H1 (cell line): ENCODE measurements around the gene LIN54. TPM values are rescaled to one million over a fixed set of nuclear protein-coding genes. Genes with fewer than 3 reads are reported as not detected.

Experiments
- CTCF ChIA-PET: fragments of 300-600 bp; sonication (Branson Sonifier 250); formaldehyde crosslinking; loops from one replicate; lab custom pipeline; 2021; ENCODE audit not compliant: partially characterized antibody; lab: Charles Lee
- POLR2A ChIA-PET: fragments of 300-600 bp; sonication (Branson Sonifier 250); formaldehyde crosslinking; loops from one replicate; lab custom pipeline; 2021; ENCODE audit warnings: inconsistent platforms; ENCODE audit not compliant: partially characterized antibody; lab: Charles Lee
- DNase-seq, 2 experiments: peaks; one replicate each; pipeline versions ENCODE4 v3.0.0 to v3.0.0-alpha.2; 2010 to 2022; ENCODE audit warnings: low spot score in 2 of 2, low read depth in 1 of 2, mixed read lengths in 1 of 2
- FAIRE-seq: peaks from 2 replicates; lab custom pipeline; 2011; peaks lifted over from hg19 to GRCh38; lab: Jason Lieb, UNC
- H2AFZ ChIP-seq: 2 replicates; pipeline ENCODE4 v1.8.1; 2012; ENCODE audit warnings: low read length, inconsistent platforms
- H2AK5ac ChIP-seq: 2 replicates; pipeline ENCODE4 v1.6.1; 2013; ENCODE audit warnings: low read depth, low read length
- H2BK120ac ChIP-seq: replicated peaks from 2 replicates; pipeline ENCODE3; 2013; ENCODE audit warnings: low read depth, low read length, inconsistent platforms
- H2BK12ac ChIP-seq: 2 replicates; pipeline ENCODE4 v1.6.1; 2013; ENCODE audit warnings: low read depth, low read length
- H2BK15ac ChIP-seq: 2 replicates; pipeline ENCODE4 v1.6.1; 2013; ENCODE audit warnings: low read length
- H2BK20ac ChIP-seq: 2 replicates; pipeline ENCODE4 v1.6.1; 2013; ENCODE audit warnings: low read length
- H2BK5ac ChIP-seq: 2 replicates; pipeline ENCODE4 v1.6.1; 2013; ENCODE audit warnings: low read depth, low read length
- H3K14ac ChIP-seq: 2 replicates; pipeline ENCODE4 v1.6.1; 2013; ENCODE audit warnings: inconsistent platforms; ENCODE audit not compliant: insufficient read length
- H3K18ac ChIP-seq: 2 replicates; pipeline ENCODE4 v1.6.1; 2013; ENCODE audit warnings: low read length; ENCODE audit errors: extremely low read depth
- H3K23ac ChIP-seq: 2 replicates; pipeline ENCODE4 v1.6.1; 2013; ENCODE audit warnings: inconsistent platforms; ENCODE audit not compliant: insufficient read length
- H3K23me2 ChIP-seq: 2 replicates; pipeline ENCODE4 v1.6.1; 2013; ENCODE audit warnings: low read depth, low read length
- H3K27ac ChIP-seq: 2 replicates; pipeline ENCODE4 v1.6.1; 2011; ENCODE audit warnings: low read depth, low read length, inconsistent platforms
- H3K27me3 ChIP-seq, 4 experiments: replicated peaks in 1 of 4; 1 replicate in 1 of 4; 2 replicates in 3 of 4; pipeline versions ENCODE4 v1.6.1 to v1.8.1; 2011 to 2013; ENCODE audit warnings: low read length in 3 of 4, mild to moderate bottlenecking in 3 of 4, inconsistent platforms in 2 of 4, mixed read lengths in 2 of 4, moderate library complexity in 1 of 4; ENCODE audit not compliant: control insufficient read depth in 3 of 4, insufficient read depth in 3 of 4; ENCODE audit errors: extremely low read depth in 1 of 4
- H3K36me3 ChIP-seq, 4 experiments: 2 replicates each; pipeline versions ENCODE4 v1.6.1 to v1.8.1; 2011 to 2013; ENCODE audit warnings: mild to moderate bottlenecking in 4 of 4, low read length in 3 of 4, moderate library complexity in 2 of 4, control low read depth in 1 of 4, inconsistent platforms in 1 of 4; ENCODE audit not compliant: insufficient read depth in 4 of 4, control insufficient read depth in 2 of 4
- H3K4ac ChIP-seq: replicated peaks from 2 replicates; pipeline ENCODE3; 2013; ENCODE audit warnings: low read length, low read depth, mixed read lengths, inconsistent platforms; ENCODE audit not compliant: insufficient read length
- H3K4me1 ChIP-seq, 4 experiments: replicated peaks in 1 of 4; 1 replicate in 1 of 4; 2 replicates in 3 of 4; pipeline versions ENCODE4 v1.6.1 to v1.8.1; 2011 to 2013; ENCODE audit warnings: low read length in 3 of 4, inconsistent platforms in 2 of 4, mixed read lengths in 1 of 4; ENCODE audit not compliant: insufficient read depth in 4 of 4, control insufficient read depth in 3 of 4
- H3K4me2 ChIP-seq, 2 experiments: 2 replicates each; pipeline versions ENCODE4 v1.6.1 to v1.8.1; 2011 to 2013; ENCODE audit warnings: low read depth in 2 of 2, low read length in 2 of 2, control low read depth in 1 of 2, inconsistent platforms in 1 of 2, mild to moderate bottlenecking in 1 of 2; ENCODE audit not compliant: insufficient read depth in 1 of 2
- H3K4me3 ChIP-seq, 4 experiments: fragments of 200-600, 300-600 bp in 1 of 4; sonication (generic), shearing (Covaris generic), sonication (Bioruptor Twin) in 1 of 4; 2 replicates each; pipeline versions ENCODE4 v1.5.1 to v1.8.1; 2011 to 2016; ENCODE audit warnings: low read length in 4 of 4, low read depth in 3 of 4, control low read depth in 2 of 4, inconsistent platforms in 2 of 4, mild to moderate bottlenecking in 2 of 4, mixed read lengths in 1 of 4, moderate library complexity in 1 of 4; ENCODE audit not compliant: insufficient read depth in 2 of 4; ENCODE audit errors: extremely low read depth in 1 of 4
- H3K56ac ChIP-seq: replicated peaks from 2 replicates; pipeline ENCODE3; 2013; ENCODE audit warnings: low read depth, mild to moderate bottlenecking, mixed read lengths, low read length, inconsistent platforms; ENCODE audit not compliant: insufficient read length
- H3K79me1 ChIP-seq: 2 replicates; pipeline ENCODE4 v1.6.1; 2013; ENCODE audit warnings: low read depth, low read length, control low read depth
- H3K79me2 ChIP-seq, 2 experiments: 2 replicates each; pipeline versions ENCODE4 v1.6.1 to v1.8.1; 2012 to 2013; ENCODE audit warnings: low read length in 2 of 2, mild to moderate bottlenecking in 2 of 2, inconsistent platforms in 1 of 2; ENCODE audit not compliant: insufficient read depth in 2 of 2, control insufficient read depth in 1 of 2
- H3K9ac ChIP-seq, 4 experiments: replicated peaks in 1 of 4; 1 replicate in 1 of 4; 2 replicates in 3 of 4; pipeline versions ENCODE4 v1.6.1 to v1.8.1; 2011 to 2013; ENCODE audit warnings: low read depth in 3 of 4, low read length in 3 of 4, control low read depth in 2 of 4, mild to moderate bottlenecking in 2 of 4, moderate library complexity in 2 of 4, inconsistent platforms in 1 of 4; ENCODE audit errors: extremely low read depth in 1 of 4
- H3K9me3 ChIP-seq, 2 experiments: 2 replicates each; pipeline versions ENCODE4 v1.6.1 to v1.8.1; 2012 to 2013; ENCODE audit warnings: mild to moderate bottlenecking in 2 of 2, moderate library complexity in 2 of 2, control low read depth in 1 of 2, inconsistent platforms in 1 of 2, low read depth in 1 of 2, low read length in 1 of 2, mixed read lengths in 1 of 2; ENCODE audit not compliant: insufficient read depth in 2 of 2
- H4K20me1 ChIP-seq, 2 experiments: replicated peaks in 1 of 2; 2 replicates each; pipeline versions ENCODE3 to v1.8.1; 2011 to 2013; ENCODE audit warnings: inconsistent platforms in 2 of 2, low read length in 2 of 2, mild to moderate bottlenecking in 1 of 2; ENCODE audit not compliant: insufficient read depth in 2 of 2, control insufficient read depth in 1 of 2
- H4K5ac ChIP-seq: 2 replicates; pipeline ENCODE4 v1.6.1; 2013; ENCODE audit warnings: low read length, low read depth, mixed read lengths, inconsistent platforms; ENCODE audit not compliant: insufficient read length
- H4K8ac ChIP-seq: 2 replicates; pipeline ENCODE4 v1.8.0; 2013; ENCODE audit warnings: mild to moderate bottlenecking, moderate library complexity, low read length, inconsistent platforms; ENCODE audit not compliant: insufficient read depth; ENCODE audit errors: extremely low read depth
- H4K91ac ChIP-seq: replicated peaks from 2 replicates; pipeline ENCODE3; 2013; ENCODE audit warnings: low read length, mixed read lengths, inconsistent platforms; ENCODE audit not compliant: insufficient read length
- BRCA1 ChIP-seq: IDR thresholded peaks from 2 replicates; pipeline ENCODE4 v1.6.1; 2012; ENCODE audit warnings: low read depth, low read length, improper control_type of control experiment
- CBX8 ChIP-seq: fragments of 300-800, 300-1000 bp; sonication (generic); IDR thresholded peaks from 2 replicates; pipeline ENCODE4 v1.7.1; 2016; ENCODE audit warnings: low read depth, low read length, borderline replicate concordance
- CEBPB ChIP-seq: IDR thresholded peaks from 2 replicates; pipeline ENCODE4 v1.6.1; 2012; ENCODE audit warnings: low read depth, low read length
- JUN ChIP-seq: IDR thresholded peaks from 2 replicates; pipeline ENCODE4 v1.6.1; 2011; ENCODE audit warnings: low read depth, mild to moderate bottlenecking, improper control_type of control experiment, low read length
- KDM1A ChIP-seq: fragments of 200-600, 300-600 bp; sonication (generic); IDR thresholded peaks from 2 replicates; pipeline ENCODE4 v1.7.1; 2016; ENCODE audit warnings: mild to moderate bottlenecking, low read length, borderline replicate concordance
- RFX5 ChIP-seq: IDR thresholded peaks from 2 replicates; pipeline ENCODE4 v1.6.1; 2011; ENCODE audit warnings: low read depth, low read length, improper control_type of control experiment, borderline replicate concordance
- SAP30 ChIP-seq: fragments of 300-600 bp; sonication (generic); IDR thresholded peaks from 2 replicates; pipeline ENCODE4 v1.7.1; 2012; ENCODE audit warnings: low read length, moderate library complexity, mild to moderate bottlenecking, inconsistent platforms; ENCODE audit not compliant: insufficient read depth, insufficient replicate concordance
- WGBS, 2 experiments: shearing (Covaris generic) in 1 of 2; methylation state at CpG; one replicate each; pipeline versions ENCODE4 v1.1.6 to v1.1.7; 2013 to 2015; ENCODE audit warnings: low lambda C conversion rate in 2 of 2, mixed read lengths in 2 of 2, inconsistent platforms in 1 of 2, low coverage in 1 of 2, missing lambda C conversion rate in 1 of 2; ENCODE audit not compliant: insufficient replicate concordance in 2 of 2, insufficient coverage in 1 of 2, insufficient read length in 1 of 2; ENCODE audit errors: extremely low coverage in 1 of 2, missing lambda C conversion rate in 1 of 2; 5-methylcytosine and 5-hydroxymethylcytosine counted together
- polyA plus RNA-seq, 7 experiments: library from polyadenylated mRNA; depleted of rRNA in 3 of 7; stranded (reverse) in 5 of 7; unstranded in 2 of 7; fragments of >200 nt in 5 of 7; fragments of 200-250 nt in 2 of 7; gene quantifications; 1 replicate in 5 of 7; 2 replicates in 1 of 7; 4 replicates in 1 of 7; pipeline versions ENCODE4 v1.2.1 to v1.2.3, GENCODE V29; 2011 to 2013; ENCODE audit warnings: missing spikeins in 2 of 7, mixed read lengths in 2 of 7
- total RNA-seq: library from RNA; stranded (reverse); fragmentation: NEBNext Ultra II Directional; extraction: Animal tissue kit (Norgen Biotek cat#: 25700); gene quantifications from 2 replicates; pipeline ENCODE4 v1.2.1, GENCODE V29; 2021

The LIN54 gene
- total and polyA plus RNA-seq, 2 of the 8 experiments (the other 6 are each of a cell fraction or from before 2014, with no cell fraction given): 5.7 to 11.1 TPM

DNA sequence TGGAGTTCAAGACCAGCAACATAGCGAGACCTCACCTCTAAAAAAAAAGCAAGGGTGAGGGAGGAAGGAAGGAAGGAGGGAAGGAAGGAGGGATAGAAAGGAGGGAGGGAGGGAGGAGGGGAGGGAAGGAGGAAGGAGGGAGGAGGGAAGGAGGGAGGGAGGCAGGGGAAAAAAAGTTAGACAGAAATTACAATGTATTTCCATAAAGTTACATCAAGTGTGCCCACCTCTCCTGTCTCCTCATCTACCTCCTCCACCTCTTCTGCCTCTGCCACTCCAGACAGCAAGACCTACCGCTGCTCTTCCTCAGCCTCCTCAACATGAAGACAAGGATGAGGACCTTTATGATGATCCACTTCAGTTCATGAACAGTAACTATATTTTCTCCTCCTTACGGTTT, 8.3 kb downstream of the LIN54 start:
- H3K79me2 ChIP-seq: peaks cover 0 to 14% of the 10 kb centered on the region in 2 experiments; a peak in 2 of 4 replicates
- no peaks in the 10 kb centered on the region for H3K36me3 ChIP-seq
- H3K23me2 ChIP-seq: no peaks in the 10 kb centered on the region
- no peak for TF ChIP-seq CEBPB
- no peak for TF ChIP-seq CBX8
- TF ChIP-seq SAP30: no peak
- no peak for TF ChIP-seq RFX5
- no peak for TF ChIP-seq KDM1A
- no peak for TF ChIP-seq BRCA1
- TF ChIP-seq JUN: no peak
- no peaks in the 10 kb centered on the region for H3K4me1 ChIP-seq
- H3K4me3 ChIP-seq: no peak overlapping the region
- no peak overlapping the region for H3K56ac ChIP-seq
- H3K79me1 ChIP-seq: no peaks in the 10 kb centered on the region
- H3K18ac ChIP-seq: no peak overlapping the region
- FAIRE-seq (no peak), DNase-seq (no peak)
- ChIA-PET POLR2A (no interaction called here), CTCF (no interaction called here)
- no peak overlapping the region for H3K4ac ChIP-seq
- WGBS, 2 experiments: 83% methylated on average over 3 of the region's 3 CpGs; no CpG with 5 or more reads in 1 of the 2 experiments
- no peak overlapping the region for H4K91ac ChIP-seq
- no peaks in the 10 kb centered on the region for H3K27me3 ChIP-seq
- no peak overlapping the region for H2BK120ac ChIP-seq
- no peak overlapping the region for H4K8ac ChIP-seq
- no peaks in the 10 kb centered on the region for H3K9me3 ChIP-seq
- H3K14ac ChIP-seq: no peak overlapping the region
- H2BK5ac ChIP-seq: no peak overlapping the region
- H2AFZ ChIP-seq: no peak overlapping the region
- H4K5ac ChIP-seq: no peak overlapping the region
- no peak overlapping the region for H2BK20ac ChIP-seq
- no peak overlapping the region for H3K4me2 ChIP-seq
- no peak overlapping the region for H3K9ac ChIP-seq
- no peak overlapping the region for H3K23ac ChIP-seq
- no peak overlapping the region for H2BK15ac ChIP-seq
- no peaks in the 10 kb centered on the region for H4K20me1 ChIP-seq
- H2BK12ac ChIP-seq: no peak overlapping the region
- H2AK5ac ChIP-seq: no peak overlapping the region
- no peak overlapping the region for H3K27ac ChIP-seq
